IMR-90 (cell line): ENCODE results near the gene SET.

Experiments
- CHD1 ChIP-seq: IDR thresholded peaks from 2 replicates; pipeline ENCODE4 v1.6.1; 2012; ENCODE audit warnings: low read depth, low read length, improper control_type of control experiment
- MAFK ChIP-seq: IDR thresholded peaks from 2 replicates; pipeline ENCODE4 v1.6.1; 2012; ENCODE audit warnings: low read depth, low read length, improper control_type of control experiment
- MXI1 ChIP-seq: IDR thresholded peaks from 2 replicates; pipeline ENCODE4 v1.6.1; 2012; ENCODE audit warnings: low read depth, mild to moderate bottlenecking, low read length, moderate library complexity, borderline replicate concordance
- RFX5 ChIP-seq: IDR thresholded peaks from 2 replicates; pipeline ENCODE4 v1.8.0; 2012; ENCODE audit warnings: low read depth, mild to moderate bottlenecking, low read length, moderate library complexity
- TF ChIP-seq, protein P1 (sequence below): conservative IDR thresholded peaks from 2 replicates; pipeline ENCODE4 v1.5.1; 2012; ENCODE audit warnings: mild to moderate bottlenecking, low read depth, low read length, improper control_type of control experiment

DNA sequence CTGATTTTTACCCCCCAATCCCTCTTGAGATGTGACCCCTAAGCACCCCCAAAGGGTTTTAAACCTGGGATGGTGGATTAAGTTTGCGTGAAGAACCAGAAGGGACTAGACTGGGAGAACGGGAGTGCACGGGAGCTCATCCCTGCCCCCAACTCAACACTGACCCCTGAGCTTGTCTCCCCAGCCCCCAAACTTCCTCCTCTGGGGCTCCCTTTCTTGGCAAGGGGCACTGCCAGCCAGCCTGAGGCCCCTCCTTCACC is 5.0 kb upstream of the SET start:
- TF ChIP-seq, protein P1, sequence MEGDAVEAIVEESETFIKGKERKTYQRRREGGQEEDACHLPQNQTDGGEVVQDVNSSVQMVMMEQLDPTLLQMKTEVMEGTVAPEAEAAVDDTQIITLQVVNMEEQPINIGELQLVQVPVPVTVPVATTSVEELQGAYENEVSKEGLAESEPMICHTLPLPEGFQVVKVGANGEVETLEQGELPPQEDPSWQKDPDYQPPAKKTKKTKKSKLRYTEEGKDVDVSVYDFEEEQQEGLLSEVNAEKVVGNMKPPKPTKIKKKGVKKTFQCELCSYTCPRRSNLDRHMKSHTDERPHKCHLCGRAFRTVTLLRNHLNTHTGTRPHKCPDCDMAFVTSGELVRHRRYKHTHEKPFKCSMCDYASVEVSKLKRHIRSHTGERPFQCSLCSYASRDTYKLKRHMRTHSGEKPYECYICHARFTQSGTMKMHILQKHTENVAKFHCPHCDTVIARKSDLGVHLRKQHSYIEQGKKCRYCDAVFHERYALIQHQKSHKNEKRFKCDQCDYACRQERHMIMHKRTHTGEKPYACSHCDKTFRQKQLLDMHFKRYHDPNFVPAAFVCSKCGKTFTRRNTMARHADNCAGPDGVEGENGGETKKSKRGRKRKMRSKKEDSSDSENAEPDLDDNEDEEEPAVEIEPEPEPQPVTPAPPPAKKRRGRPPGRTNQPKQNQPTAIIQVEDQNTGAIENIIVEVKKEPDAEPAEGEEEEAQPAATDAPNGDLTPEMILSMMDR: no peak
- TF ChIP-seq CHD1 (no peak), MAFK (no peak), RFX5 (no peak), MXI1 (no peak)
